Fibroblast of villous mesenchyme (primary cell): ENCODE results near the gene ADCY2. TPM values are rescaled to one million over a fixed set of nuclear protein-coding genes. Genes with fewer than 3 reads are reported as not detected.

ENCODE experiments used
- DNase-seq: peaks from one replicate; pipeline ENCODE4 v3.0.0-alpha.2; 2010; ENCODE audit warnings: low read depth
- H3K4me3 ChIP-seq: 2 replicates; pipeline ENCODE4 v1.5.1; 2011; ENCODE audit warnings: low read depth, mild to moderate bottlenecking, low read length
- total RNA-seq: library from RNA; depleted of rRNA; stranded (reverse); fragments of >200 nt; gene quantifications from 2 replicates; pipeline ENCODE4 v1.2.3, GENCODE V29; 2012
- TF ChIP-seq, protein P1 (sequence below): IDR thresholded peaks from 2 replicates; pipeline ENCODE4 v1.5.1; 2012; ENCODE audit warnings: low read depth, mild to moderate bottlenecking, low read length; ENCODE audit not compliant: insufficient read depth

The ADCY2 gene
- total RNA-seq, 1 donor = under 0.01 TPM

DNA sequence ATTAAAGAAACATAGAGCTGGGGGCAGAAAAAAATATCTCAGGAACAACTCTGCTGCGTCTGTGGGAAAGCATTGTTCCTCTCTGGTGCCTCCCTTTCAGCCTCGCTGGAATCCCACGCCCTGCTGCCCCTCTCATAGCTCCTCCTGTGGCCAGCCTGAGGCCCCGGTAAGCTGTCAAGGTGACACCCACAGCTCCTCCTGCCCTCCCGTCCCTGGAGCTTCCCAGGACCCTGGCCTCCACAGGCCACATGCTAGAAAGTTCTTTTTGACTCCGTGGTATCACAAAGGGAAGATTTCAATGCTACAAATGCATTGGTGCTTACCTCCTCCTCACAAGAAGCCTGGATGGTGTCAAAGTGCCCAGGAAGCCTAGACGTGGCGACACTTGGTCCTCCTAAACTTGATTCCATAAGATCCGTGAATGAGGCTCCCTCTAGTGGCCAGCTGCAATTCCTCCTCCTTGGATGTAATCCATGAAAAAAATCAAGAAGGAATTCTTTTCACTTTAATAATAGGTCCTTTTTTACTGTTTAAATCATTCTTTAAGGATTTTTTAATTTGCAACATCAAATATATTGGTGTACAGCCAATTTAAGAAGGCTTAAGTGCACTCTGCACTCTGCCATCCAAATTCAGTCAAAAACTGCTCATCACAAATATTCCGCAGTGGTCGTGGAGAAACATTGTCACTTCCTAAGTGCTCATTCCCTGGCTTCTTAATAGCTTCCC lies 350.1 kb downstream of the ADCY2 start:
- DNase-seq = peak; percentile 75
- TF ChIP-seq, protein P1, sequence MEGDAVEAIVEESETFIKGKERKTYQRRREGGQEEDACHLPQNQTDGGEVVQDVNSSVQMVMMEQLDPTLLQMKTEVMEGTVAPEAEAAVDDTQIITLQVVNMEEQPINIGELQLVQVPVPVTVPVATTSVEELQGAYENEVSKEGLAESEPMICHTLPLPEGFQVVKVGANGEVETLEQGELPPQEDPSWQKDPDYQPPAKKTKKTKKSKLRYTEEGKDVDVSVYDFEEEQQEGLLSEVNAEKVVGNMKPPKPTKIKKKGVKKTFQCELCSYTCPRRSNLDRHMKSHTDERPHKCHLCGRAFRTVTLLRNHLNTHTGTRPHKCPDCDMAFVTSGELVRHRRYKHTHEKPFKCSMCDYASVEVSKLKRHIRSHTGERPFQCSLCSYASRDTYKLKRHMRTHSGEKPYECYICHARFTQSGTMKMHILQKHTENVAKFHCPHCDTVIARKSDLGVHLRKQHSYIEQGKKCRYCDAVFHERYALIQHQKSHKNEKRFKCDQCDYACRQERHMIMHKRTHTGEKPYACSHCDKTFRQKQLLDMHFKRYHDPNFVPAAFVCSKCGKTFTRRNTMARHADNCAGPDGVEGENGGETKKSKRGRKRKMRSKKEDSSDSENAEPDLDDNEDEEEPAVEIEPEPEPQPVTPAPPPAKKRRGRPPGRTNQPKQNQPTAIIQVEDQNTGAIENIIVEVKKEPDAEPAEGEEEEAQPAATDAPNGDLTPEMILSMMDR = peak; percentile 87
- H3K4me3 ChIP-seq = no peak overlapping the region

DNA sequence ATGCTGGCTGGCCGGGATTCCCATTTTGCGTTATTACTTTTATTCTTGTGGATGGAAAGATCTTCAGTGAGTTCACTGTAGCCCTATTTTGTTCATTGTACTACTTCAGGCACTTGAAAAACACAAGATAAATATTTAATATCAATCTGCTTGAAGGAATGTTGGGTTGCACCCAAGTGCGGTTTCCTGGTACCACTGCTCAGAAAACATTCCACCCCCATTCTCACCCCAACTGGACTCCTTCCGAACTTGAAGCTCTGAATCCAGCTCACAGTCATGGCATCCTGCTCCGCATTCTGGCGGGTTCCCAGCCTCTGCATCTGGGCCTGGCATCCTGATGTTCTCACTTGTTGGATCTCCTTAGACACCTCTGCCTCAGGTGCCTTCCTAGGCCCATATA lies 351.8 kb downstream of the ADCY2 start:
- no peak for DNase-seq
- H3K4me3 ChIP-seq = no peak overlapping the region
- TF ChIP-seq, protein P1 = no peak

GRCh38 chr5:7749626-7750025 lies 353.7 kb downstream of the ADCY2 start:
- DNase-seq = no peak
- no peak overlapping the region for H3K4me3 ChIP-seq
- TF ChIP-seq, protein P1 = no peak

DNA sequence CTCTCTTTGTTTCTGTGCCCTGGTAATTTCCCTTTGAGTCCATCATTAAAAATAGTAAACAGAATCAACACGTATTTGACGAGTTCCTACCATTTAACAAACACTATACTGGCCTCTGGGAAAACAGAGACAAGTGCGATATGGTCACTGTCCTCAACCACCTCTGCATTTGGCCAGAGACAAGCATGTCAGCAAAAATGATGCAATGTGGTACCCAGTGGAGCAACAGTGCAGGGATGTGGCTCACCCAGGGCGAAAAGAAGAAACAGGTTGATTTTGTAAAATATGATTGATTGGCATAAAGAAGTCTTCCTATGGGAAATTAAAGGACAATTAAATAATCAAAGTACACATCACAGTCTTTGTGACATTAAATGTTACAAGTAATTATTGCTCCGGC lies 355.9 kb downstream of the ADCY2 start:
- no peak for DNase-seq
- H3K4me3 ChIP-seq = no peak overlapping the region
- TF ChIP-seq, protein P1 = no peak

GRCh38 chr5:7753181-7753580 lies 357.2 kb downstream of the ADCY2 start:
- no peak overlapping the region for H3K4me3 ChIP-seq
- DNase-seq = no peak
- TF ChIP-seq, protein P1 = no peak

DNA sequence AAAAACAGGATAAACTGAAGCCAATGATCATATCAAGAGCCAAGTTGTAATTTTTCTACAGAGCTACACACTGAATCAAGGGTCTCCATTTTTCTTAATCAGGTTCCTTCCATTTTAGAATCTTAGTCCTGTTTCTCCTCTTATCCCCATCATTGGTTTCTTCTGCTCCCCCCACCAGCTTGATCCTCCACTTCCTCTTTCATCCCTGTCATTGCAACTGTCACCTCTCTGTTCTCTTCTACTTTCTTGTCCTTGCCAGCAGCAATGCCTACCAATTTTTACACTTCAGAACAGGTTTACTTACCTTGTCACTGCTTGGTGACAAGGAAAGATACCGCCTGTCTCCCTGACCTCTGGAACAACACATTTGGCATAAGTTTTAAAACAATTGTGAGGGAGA lies 357.7 kb downstream of the ADCY2 start:
- TF ChIP-seq, protein P1 = no peak
- no peak overlapping the region for H3K4me3 ChIP-seq
- no peak for DNase-seq

DNA sequence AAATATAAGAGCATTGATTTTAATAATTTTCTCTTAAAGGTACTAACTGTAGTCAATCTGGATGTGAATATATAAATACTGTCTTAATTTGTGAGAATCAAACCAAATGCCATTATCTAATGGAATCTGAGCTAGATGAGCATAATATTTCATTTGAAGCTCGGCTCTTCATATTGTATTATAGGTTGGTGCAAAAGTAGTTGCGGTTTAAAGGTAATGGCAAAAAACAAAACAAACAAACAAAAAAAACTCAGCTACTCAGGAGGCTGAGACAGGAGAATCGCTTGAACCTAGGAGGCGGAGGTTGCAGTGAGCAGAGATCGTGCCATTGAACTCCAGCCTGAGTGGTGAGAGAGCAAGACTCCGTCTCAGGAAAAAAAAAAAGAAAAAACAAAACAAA lies 358.6 kb downstream of the ADCY2 start:
- no peak overlapping the region for H3K4me3 ChIP-seq
- TF ChIP-seq, protein P1 = no peak
- no peak for DNase-seq
